RWPE2 (cell line): ENCODE results near the gene EFCAB9.

ENCODE experiments used
- ATAC-seq: fragments of 200-7000 bp; cut with Tn5 transposase; 3 replicates; pipeline ENCODE4 v1.9.1; 2021; ENCODE audit warnings: low read depth
- DNase-seq: peaks from one replicate; pipeline ENCODE4 v3.0.0-alpha.2; 2020; ENCODE audit warnings: low spot score
- H3K27ac ChIP-seq: fragments of 450-650 bp; 2 replicates; pipeline ENCODE4 v1.5.1; 2017; ENCODE audit warnings: mild to moderate bottlenecking; ENCODE audit not compliant: poor library complexity, severe bottlenecking
- H3K27me3 ChIP-seq: fragments of 250-450 bp; sonication (Bioruptor Pico); 2 replicates; pipeline ENCODE4 v1.5.1; 2021; ENCODE audit warnings: mild to moderate bottlenecking, moderate library complexity; ENCODE audit not compliant: insufficient read depth, poor library complexity, severe bottlenecking
- H3K36me3 ChIP-seq: fragments of 250-450 bp; sonication (Bioruptor Pico); 2 replicates; pipeline ENCODE4 v1.5.1; 2020; ENCODE audit warnings: low read depth, mild to moderate bottlenecking, moderate library complexity
- H3K4me1 ChIP-seq: fragments of 250-450 bp; sonication (Bioruptor Pico); 2 replicates; pipeline ENCODE4 v1.5.1; 2021; ENCODE audit warnings: mild to moderate bottlenecking, moderate library complexity; ENCODE audit not compliant: insufficient read depth, poor library complexity, severe bottlenecking
- H3K4me3 ChIP-seq: fragments of 250-450 bp; sonication (Bioruptor Pico); 2 replicates; pipeline ENCODE4 v1.5.1; 2021; ENCODE audit warnings: mild to moderate bottlenecking, moderate library complexity; ENCODE audit not compliant: severe bottlenecking
- H3K9me3 ChIP-seq: fragments of 250-450 bp; sonication (Bioruptor Pico); 2 replicates; pipeline ENCODE4 v1.5.1; 2021; ENCODE audit warnings: mild to moderate bottlenecking, moderate library complexity; ENCODE audit not compliant: severe bottlenecking
- TF ChIP-seq, protein P1 (sequence below): fragments of 450-650 bp; IDR thresholded peaks from one replicate; pipeline ENCODE4 v1.5.1; 2017; ENCODE audit warnings: mild to moderate bottlenecking, moderate library complexity; ENCODE audit not compliant: poor library complexity, severe bottlenecking

The EFCAB9 gene

DNA sequence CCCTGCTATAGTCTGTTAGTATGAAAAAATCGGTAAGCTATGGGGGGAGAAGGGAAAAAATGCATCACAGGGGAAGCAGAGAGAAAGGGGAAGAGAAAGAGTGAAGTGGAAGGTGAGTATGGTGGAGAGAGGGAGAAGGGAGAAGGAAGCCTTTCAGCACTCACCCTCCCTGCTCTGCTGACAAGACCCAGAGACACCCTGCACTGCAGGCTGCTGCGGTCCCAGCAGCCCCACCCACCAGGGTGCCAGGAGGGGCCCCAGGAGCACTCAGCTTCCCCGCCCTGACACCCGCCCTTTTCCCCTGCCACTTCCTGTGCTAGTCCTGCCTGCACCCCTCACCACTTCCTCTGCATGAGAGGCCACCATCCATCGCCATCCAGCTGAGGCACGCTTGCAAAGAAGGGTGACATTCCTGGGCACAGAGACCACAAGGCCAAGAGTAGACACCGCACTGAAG lies 18.7 kb upstream of the EFCAB9 start:
- ATAC-seq (peak; percentile 35), DNase-seq (no peak)
- Histone ChIP-seq H3K4me1 (peaks cover 6% of the 10 kb centered on the region), H3K4me3 (no peak overlapping the region), H3K27ac (no peak overlapping the region), H3K9me3 (no peaks in the 10 kb centered on the region), H3K36me3 (no peaks in the 10 kb centered on the region), H3K27me3 (no peaks in the 10 kb centered on the region)
- TF ChIP-seq, protein P1, sequence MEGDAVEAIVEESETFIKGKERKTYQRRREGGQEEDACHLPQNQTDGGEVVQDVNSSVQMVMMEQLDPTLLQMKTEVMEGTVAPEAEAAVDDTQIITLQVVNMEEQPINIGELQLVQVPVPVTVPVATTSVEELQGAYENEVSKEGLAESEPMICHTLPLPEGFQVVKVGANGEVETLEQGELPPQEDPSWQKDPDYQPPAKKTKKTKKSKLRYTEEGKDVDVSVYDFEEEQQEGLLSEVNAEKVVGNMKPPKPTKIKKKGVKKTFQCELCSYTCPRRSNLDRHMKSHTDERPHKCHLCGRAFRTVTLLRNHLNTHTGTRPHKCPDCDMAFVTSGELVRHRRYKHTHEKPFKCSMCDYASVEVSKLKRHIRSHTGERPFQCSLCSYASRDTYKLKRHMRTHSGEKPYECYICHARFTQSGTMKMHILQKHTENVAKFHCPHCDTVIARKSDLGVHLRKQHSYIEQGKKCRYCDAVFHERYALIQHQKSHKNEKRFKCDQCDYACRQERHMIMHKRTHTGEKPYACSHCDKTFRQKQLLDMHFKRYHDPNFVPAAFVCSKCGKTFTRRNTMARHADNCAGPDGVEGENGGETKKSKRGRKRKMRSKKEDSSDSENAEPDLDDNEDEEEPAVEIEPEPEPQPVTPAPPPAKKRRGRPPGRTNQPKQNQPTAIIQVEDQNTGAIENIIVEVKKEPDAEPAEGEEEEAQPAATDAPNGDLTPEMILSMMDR: no peak

DNA sequence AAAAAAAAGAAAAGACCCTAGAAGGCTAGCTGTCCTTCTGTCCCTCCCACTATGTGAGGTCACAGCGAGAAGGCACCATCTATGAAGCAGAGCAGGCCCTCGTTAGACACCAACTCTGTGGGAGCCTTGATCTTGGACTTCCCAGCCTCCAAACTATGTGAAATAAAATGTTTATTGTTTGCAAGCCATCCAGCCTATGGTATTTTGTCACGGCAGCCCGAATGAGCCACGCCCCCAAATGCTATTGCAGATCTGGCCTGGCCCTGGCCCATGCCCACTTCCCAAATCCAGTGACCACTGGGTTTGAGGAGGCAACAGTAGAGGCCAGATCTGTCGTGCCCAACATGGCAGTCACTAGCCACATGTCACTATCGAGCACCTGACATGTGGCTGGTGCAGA lies 16.8 kb upstream of the EFCAB9 start:
- H3K27me3 ChIP-seq: no peaks in the 10 kb centered on the region
- H3K9me3 ChIP-seq: no peaks in the 10 kb centered on the region
- H3K27ac ChIP-seq: no peak overlapping the region
- TF ChIP-seq, protein P1: no peak
- peaks cover 6% of the 10 kb centered on the region for H3K4me1 ChIP-seq
- H3K4me3 ChIP-seq: no peak overlapping the region
- 0 out of 2 replicates have a peak, but pooled peaks cover 4% of the 10 kb centered on the region for H3K36me3 ChIP-seq
- no peak for DNase-seq
- no peak for ATAC-seq

DNA sequence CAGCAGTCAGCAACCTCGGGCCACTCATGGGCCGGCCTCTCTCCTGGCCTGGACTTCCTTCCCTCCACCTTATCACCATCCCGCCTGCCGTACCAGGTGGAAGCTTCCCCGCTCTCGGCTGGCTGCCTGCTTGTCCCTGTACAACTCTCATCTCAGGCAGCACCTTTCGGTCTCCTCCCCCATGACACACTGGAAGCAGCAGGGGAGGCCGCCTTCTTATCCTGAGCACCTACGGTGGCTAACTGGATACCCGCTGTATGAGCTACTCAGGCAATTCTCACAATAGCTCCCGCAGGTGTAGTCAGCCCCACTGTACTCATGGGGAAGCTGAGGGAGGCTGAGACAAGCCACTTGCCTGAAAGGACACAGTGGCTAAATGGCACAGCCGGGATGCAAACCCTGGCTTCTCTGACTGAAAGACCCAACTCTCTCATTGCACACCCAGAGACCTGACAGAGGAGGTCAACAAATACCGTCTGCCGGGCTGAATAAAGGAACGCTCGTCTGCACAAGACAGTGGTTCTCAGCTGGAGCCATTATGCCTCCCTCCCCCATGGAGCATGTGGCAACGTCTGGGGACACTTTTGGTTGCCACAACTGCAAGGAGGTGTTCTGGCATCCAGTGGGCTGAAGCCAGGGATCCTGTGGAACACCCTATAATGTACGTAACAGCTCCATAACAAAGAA lies 15.5 kb upstream of the EFCAB9 start:
- TF ChIP-seq, protein P1: no peak
- Histone ChIP-seq H3K36me3 (0 out of 2 replicates have a peak, but pooled peaks cover 4% of the 10 kb centered on the region), H3K4me1 (peaks cover 6% of the 10 kb centered on the region), H3K9me3 (no peaks in the 10 kb centered on the region), H3K4me3 (no peak overlapping the region), H3K27me3 (no peaks in the 10 kb centered on the region), H3K27ac (no peak overlapping the region)
- ATAC-seq (no peak), DNase-seq (no peak)

DNA sequence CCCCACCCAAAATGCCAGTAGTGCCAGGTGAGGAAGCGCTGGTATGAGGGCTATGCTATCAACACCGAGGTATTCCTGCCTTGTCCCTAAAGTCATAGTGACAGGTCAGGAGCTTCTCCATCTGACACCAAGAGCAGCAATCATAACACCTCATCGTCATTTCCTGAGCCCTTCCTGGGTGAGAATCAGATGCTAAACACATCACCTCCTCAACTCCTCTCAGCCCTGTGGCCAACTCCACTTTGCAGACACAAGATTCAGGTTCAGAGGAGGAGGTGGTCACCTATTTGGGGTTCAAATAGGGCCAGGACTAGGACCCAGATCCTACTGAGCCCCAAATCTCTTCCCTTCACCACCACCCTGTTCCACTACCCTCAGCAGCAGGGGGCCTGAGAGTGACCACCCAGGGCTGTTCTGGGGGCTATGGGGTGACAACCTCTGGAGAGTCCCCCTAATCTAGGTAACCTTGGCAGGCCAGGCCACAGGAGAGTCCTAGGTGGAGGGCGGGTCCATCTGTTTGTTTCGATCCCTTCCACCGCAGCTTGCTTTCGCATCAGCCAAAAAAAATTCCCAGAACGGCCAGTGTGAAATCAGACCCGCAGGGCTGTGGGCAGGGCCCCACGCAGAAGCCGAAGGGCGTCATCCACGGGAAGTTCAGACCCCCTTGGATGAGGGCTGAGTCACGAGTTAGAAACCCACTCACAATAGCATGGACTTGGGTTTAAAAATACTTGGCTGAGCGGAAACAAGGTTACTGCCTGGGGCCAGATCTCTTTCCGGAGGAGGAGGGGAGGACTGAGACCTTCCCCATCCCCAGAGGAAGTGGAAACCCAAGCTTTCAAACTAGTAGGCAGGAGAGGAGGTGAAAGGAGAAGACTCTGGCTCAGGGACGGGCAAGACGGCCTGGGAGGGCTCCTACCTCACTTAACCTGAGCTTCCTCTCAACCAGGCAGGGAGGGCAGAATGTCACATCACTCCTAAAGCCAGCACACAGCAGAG lies 14.7 kb upstream of the EFCAB9 start:
- no peaks in the 10 kb centered on the region for H3K9me3 ChIP-seq
- no peak for DNase-seq
- H3K4me1 ChIP-seq: peaks cover 3% of the 10 kb centered on the region
- no peak overlapping the region for H3K4me3 ChIP-seq
- no peak overlapping the region for H3K27ac ChIP-seq
- H3K36me3 ChIP-seq: 0 out of 2 replicates have a peak, but pooled peaks cover 4% of the 10 kb centered on the region
- ATAC-seq: no peak
- no peaks in the 10 kb centered on the region for H3K27me3 ChIP-seq
- TF ChIP-seq, protein P1: no peak
